NCI-H748 treated with DMSO at 0.1 percent for 48 hours (cell line): ENCODE measurements around the gene CRK.

ENCODE experiments used
- DNase-seq: peaks from one replicate; lab custom pipeline; 2025; lab: John Stamatoyannopoulos, UW

Gene CRK

DNA sequence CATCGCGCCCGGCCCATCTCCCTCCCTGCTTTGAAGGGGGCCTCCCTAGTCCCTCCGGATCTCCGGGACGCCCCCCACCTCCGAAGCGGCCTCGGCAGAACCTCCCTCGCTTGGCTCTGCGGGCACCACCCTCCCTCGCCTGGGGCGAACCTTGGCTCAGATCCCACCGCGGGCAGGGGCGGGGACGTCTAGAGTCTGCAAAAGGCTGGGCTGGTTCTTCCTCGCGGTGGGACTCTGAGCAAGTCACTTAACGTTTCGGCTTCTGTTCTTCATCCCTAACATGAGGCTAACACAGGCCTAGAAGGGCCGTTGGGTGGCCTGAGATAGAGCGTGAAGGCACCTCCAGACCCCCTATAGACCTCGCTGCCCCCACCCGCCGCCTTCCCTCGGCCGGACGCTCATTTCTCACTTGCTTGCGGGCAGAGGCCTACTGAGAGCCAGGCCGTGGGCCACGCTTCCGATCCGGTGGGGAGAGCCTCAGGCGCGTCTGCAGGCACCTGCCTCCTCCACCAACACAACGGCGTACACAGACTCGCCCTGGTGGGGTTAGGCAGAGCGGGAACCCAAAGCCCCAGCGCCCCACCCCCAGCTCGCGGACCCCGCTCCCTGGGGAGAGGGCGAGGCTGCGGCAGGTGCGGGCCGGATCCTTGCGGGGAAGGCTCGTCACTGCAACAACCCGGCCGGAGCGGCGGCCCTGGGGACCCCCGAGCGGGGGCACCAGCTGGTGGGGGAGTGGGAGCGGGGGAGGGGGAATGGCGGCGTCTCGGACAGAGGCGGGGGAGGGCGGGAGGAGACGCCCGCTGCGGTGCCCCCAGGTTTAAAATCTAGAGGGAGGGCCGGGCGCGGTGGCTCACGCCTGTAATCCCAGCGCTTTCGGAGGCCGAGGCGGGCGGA, 31.0 kb upstream of the CRK start:
- DNase-seq = peak; percentile 45

DNA sequence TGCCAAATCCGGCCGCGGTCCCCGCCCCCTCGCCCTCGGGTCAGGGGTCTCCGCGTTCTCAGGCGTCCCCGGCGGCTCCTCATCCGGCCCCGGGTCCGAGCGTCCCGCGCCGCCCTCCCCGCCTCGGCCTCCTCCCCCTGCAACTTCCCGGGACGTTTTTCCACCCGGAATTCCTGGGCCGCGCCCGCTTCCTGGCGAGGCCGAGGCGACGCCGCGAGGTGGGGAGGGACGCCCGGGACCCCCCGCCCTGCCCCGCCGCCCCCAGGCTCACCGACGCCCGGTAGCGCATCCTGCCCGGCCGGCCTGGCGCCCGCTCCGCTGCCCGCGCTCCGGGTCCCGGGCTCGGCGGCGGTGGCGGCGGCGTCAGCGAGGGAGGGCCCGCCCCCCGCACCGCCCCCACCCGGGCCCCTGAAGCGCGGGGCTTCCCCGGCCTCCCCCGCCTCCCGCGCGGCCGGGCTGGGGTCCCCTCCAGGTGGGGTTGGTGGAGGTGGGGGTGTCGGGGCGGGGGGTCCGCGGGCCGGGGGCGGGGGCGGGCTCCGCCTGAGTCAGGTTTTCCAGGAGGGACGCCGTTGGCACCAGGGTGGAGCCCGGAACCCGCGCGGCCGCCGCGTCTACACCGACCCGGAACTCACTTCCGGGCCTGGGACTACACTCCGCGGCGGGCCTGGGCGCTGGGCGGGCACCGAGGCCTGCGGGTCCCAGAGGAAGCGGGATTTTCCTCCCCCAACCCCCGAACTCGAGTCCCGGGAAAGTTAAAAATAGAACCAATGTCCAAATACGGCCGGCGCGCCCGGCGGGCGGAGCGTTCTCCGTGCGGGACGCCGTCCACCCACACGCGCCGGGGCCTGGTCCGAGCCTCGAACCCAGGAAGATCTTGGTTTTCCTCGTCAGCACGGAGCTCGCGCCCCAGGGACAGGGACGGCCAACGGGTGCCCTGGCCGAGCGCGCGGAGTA, 29.7 kb upstream of the CRK start:
- peak; percentile 14 for DNase-seq

DNA sequence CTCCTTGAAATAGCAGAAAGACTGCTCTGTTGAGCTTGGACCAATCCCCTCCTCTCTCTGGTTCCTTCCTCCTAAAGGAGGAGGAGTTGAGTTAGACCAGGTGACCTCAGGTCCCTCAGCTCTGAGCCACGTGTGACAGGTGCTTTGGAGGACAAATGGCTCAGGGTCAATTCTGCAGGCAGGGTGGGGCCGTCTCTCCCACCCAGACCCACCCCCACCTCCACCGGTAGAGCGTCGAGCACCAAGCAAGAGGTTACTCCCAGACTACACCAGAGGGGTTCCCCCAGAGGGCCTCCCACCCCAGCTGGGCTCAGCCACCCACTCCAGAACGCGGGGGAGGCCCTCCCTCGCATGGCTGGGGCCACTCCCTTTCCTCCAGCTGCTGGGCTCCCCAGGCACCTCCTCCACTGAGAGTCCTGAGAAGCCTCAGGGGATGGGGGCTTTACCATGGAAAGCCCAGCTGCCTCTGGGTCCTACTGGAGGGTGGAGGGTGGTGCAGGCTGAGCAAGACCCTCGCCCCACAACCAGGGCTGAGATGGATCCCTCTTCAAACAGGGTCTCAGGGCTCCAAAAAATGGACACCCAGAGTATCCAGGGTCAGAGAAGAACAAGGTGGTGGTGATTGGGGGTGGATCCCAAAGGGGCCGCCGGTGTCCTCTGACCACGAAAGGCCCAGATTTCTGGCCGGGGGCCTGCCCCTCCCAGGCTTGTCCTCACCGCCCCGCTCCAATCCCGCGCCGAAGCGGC, 28.8 kb upstream of the CRK start:
- peak; percentile 47 for DNase-seq

DNA sequence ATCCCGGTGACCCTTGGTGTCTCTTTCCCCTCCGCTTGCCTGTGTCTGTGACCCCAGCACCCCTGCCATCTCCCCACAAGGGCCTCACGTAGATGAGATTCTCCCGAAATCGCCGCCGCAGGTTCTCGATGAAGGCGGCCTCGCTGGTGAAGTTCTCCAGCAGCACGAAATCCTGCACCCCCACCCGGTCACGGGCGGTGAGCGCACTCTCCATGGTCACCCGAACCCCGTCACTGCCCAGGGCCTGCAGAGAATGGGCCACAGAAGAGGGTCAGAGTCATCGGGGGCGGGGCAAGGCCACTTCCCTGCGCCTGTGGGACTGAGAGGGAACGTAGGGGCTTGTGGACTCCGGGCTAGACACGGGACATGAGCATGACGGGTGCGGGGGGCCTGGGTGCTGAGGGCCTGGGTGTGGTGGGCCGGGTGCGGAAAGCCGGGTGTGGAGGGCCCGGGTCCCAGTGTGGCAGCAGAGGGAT, 28.1 kb upstream of the CRK start:
- no peak for DNase-seq

DNA sequence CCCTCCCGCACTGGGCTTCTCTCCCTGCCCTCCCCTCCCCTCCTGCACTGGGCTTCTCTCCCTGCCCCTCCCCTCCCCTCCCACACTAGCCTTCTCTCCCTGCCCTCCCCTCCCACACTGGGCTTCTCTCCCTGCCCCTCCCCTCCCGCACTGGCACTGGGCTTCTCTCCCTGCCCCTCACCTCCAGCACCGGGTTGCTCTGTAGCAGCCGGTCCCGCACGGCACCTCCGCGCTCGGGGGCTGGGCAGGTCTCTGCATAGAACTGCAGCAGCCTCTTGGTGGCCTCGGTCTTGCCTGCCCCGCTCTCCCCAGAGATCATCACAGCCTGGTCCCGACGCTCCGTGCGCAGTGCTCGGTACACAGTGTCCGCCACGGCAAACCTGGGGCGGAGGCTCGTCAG, 26.6 kb upstream of the CRK start:
- DNase-seq = no peak

DNA sequence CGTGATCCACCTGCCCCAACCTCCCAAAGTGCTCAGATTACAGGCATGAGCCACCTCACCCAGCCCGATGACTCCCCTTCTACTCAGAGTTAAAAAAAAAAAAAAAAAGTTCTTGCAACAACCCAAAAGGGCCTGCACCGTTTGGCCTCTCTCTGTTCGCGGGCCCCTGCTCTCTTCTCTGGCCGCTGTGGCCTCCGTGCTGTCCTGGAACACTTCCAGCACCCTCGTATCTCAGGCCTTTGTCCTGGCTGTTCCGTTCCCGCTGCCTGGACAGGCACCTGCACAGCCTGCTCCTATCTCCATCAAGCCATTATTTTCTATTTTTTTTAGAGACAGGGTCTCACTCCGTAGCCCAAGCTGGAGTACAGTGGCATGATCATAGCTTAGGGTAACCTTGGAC, 25.7 kb upstream of the CRK start:
- no peak for DNase-seq

DNA sequence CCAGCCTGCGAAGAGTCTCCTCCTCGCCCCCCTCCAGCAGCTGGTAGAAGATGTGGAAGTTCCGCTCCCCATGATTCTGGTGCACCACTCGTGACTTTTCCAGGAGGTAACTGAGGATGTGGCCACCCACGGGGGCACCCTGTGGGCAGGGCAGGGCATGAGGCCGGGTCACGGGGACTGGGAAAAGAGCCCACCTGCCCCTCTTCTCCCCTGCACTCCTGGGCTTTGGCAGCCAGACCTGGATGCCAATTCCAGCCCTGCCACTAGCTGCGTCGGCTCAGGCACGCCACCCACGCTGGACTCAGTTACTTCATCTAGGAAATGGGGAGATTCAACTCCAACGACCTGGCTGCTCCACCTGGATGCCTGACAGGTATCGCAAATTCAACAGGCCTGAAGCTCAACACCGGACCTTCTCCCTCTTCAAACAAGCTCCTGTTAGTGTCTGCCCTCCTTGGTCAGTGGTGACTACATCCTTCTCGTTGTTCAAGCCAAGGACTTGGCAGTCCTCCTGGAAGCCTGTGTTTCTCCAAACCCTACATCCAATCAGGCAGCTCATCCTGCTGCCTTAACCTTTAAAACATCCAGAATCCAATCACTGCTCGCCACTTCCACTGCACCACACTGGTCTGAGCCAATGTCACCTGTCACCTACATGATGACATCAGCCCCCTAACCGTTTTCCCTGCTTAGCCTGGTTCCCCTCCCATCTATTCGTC, 24.9 kb upstream of the CRK start:
- DNase-seq = no peak

DNA sequence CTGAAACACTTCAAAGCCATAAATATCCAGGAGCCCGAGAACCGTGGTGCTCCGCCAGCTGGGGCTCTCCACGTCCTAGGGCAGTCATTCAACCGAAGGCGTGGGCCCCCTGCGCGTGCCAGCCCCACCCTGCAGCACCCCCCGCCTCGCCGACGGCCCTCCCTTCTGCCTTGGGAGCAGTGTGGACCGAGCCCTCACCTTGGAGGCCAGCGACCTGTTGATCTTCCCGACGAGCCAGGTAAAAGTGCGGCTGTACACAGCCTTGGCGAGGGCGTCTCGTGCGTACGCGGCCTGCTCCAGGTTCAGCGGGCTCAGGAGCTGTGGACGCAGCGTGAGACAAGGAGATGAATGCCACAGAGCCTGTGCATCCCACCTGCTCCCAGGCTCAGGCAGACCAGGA, 22.4 kb upstream of the CRK start:
- no peak for DNase-seq

DNA sequence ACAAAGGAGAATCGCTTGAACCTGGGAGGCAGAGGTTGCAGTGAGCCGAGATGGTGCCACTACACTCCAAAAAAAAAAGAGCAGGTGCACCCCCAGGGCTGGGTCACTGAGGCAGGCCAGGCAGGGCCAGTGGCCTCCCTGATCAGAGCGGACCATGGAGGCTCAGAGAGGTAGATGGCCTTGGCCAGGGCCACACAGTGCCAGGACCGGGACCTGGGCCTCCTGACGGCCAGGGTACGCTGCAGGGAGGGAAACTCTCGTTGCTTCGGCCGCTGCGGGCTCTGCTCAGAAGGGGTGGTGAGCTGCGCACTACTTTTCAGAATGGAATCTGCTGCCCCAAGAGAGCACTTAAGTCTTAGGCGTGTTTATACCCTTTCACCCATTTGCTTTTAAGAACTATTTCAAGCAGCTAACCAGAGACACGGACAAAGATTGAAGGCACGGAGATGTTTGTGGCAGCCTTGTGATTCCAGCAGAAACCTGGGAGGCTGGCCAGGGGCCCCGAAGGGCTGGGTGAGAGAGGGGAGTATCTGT, 19.4 kb upstream of the CRK start:
- DNase-seq = no peak

DNA sequence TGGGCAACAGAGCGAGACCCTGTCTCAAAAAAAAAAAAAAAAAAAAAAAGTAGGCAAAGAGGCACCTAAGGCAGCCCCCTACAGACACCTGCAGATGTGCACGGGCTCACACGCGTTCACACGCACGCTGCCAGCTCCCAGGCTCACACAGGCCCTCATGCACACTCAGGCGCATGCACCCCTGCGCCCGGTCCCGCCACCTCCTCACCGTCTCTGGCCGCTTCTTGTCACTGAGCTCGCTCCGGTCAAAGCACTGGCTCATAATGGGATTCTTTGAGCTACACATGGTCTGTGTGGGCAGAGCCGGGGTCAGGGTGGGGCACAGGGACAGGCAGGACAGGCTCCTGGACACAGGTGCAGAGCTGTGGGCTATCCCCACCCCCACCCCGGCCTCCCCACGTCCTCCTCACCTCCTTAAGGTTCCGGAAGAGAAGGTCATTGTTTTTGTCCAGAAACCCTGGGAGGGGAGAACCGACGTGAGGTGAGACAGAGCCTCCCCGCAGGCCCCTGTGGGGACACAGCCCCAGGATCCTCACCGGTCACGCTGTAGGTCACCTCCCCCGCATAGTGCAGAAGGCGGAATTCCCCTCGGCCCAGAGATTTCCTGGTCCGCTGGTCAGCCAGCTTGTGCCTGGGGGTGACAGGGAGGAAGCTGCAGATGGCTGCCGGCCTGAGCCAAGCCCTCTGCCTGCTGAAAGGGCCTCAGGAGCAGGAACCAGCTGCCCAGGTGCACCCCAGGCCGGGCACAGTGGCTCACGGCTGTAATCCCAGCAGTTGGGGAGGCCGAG, 18.6 kb upstream of the CRK start:
- DNase-seq = no peak

DNA sequence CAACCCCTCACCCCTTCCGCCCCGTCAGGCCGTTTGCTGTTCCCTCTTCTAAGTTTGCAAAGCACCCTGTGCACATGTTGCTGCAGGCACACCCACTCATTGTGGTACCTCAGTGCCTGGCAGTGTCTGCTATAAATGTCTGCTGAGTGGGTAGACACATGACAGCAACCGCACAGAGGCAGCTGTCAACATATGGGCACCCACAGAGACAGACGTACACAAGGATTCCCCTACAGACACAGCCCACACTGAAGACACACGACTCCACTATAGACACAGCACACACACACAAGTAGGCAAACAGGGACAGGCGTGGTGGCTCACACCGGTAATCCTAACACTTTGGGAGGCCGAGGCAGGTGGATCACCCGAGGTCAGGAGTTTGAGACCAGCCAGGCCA, 17.8 kb upstream of the CRK start:
- no peak for DNase-seq

DNA sequence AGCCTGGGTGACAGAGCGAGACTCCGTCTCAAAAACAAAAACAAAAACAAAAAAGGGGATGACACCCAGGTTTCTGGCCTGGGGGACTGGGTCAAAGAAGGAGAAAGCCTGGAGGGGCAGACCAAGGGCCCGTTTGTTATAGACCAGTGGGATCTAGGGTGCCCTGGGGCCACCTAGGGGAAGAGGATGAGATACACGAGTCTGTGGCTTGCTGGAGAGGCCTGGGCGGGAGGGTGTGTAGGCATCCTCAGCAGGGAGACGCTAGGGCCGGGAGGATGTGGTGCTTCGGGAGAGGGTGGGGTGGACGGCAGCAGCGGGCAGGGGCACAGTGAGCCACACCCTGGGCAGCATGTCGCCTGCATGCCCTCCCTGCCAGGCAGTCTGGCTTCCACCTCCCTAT, 17.1 kb upstream of the CRK start:
- no peak for DNase-seq

DNA sequence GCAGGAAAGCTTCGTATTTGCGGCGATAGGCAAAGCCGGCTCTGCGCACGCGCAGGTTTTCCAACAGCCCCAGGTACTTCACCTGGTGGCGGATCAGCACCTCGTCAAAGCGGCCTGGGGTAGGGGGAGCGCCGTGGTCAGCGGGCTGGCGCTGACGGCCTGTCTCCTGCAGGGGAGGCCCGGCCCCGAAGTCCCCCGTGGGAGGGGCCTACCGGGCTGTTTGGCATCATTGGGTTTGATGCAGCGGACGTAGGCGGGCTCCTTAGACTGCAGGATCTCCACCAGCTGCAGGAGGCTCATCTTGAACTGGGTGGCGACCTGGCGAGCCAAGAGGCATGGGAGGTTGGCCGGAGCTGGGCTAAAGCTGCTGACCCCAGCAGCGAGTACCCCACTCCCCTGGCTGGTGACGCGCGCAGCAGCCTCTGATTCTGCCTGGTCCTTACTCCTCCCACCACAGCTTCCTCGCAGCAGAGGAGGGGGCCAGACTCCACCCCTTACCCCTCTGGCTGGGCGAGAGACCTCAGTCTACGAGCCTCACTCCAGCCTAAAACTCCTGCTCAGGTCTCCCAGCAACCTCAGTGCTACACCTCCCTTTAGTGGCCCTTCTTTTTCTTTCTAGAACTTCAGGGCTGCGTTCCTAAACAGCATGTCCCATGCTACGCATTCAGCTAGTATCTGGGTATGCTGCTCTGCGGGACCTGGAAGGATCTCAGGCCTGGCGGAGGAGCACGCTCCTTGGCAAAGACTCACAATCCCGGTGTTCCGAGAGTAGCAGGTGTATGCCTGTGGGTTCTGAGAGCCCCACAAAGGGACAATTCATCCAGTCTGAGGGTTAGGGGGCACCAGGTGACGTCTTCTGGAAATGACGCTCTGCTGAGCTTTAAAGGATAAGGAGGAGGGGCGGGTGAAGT, 16.1 kb upstream of the CRK start:
- DNase-seq = no peak

DNA sequence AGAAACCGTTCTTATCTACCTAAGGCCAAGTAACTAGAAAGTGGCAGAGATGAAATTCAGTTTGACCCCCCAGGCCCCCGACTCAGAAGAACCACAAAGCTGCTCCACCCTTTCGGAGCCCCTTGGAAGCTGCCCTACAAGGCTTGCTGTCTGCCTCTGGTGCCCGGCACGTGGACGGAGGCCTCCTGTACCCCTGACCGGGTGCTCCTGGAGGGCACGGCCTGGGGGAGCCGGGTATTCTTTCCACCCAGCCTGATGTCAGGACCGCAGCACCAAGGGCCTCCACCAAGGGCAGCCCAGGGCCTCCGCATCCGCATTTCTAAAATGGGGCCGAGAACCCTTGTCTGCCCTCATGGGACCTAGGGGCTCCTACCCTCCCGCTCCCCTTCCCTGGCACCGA, 15.5 kb upstream of the CRK start:
- no peak for DNase-seq

DNA sequence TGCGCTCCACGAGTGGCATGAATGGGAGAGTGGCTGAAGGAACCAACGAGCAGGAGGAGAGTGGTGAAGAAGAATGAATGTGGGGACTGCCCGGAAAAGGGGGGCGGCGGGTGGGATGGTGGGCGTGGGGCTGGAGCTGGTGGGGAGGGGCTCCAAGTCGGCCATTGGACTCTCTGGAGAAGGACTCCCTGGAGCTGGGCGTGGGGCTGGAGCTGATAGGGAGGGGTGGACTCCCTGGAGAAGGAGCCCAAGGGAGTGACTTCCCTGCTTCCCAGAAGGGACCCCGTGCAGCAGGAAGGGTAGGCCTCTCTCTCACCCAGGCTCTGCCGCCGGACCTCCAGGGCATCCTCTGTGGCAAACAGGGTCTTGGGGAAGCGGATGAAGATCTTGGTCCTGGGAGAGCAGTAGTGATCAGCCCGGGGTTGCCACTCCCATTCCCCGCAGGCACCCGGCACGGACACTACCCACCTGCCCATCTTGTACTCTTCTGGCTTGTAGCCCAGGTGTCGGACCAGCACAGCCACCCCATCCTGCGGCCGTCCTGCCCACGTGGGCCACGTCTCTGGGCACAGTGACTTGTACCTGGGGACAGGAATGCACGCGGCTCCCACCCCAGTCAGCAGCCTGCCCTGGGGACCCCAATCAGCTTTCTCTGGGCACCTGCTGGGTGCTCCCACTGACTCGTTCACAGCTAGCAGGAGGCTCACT, 14.9 kb upstream of the CRK start:
- no peak for DNase-seq

DNA sequence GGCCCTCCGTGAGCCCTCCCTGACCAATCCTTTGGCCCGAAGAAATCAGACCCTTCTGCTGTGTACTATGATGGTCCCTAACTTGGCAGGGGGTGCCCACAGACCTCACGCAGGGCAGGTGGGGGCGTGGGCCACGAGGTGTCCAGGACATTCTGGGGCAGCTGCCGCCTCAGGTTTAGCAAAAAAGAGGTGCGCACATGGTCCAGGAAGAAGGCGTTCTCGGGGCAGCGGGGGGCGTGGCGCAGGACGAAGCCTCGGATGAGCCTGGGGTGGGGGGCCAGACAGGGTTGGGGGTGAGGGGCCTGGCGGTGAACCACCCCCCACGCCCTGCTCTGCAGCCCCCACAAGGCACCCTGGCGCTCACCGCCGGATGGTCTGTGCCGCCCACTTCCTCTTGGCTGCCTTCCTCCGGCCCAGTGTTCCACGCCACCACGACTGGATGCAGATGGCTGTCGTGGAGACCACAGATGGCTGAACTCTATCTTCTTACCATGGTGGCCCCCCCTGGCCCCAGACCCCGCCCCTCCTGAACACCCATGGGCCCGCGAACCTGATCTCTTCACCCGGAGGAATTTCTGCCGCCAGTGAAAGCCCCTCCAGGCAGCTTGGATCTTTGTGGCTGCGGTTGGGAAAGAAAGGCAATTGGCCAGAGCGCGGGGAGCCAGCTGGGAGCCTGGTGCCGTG, 14.2 kb upstream of the CRK start:
- no peak for DNase-seq

DNA sequence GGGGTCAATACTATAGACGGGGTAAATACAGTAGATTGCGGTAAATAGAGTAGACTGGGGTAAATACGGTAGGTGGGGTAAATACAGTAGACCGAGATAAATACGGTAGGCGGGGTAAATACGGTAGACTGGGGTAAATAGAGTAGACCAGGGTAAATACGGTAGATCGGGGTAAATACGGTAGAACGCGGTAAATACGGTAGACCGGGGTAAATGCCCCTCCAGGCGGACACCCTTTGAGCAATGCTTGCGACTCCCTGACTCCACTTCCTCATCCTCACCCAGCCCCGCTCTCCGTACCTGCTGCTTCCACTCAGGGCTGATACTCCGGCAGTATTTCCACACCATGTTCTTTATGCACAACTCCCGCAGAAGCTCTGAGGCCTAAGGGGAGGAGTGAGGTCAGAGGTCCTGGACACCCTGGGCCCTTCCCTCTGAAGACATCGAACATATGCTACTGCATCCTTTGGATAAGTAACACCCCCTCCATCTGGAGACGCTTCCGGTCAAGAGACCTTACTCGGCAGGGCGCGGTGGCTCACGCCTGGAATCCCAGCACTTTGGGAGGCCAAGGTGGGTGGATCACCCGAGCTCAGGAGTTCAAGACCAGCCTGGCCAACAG, 13.3 kb upstream of the CRK start:
- no peak for DNase-seq
